ENCODE results near the gene NR3C2. TPM values are rescaled to one million over a fixed set of nuclear protein-coding genes. Genes with fewer than 3 reads are reported as not detected.

NR3C2 gene
- polyA plus RNA-seq, 1 donor from 2014 or later, result 0.06 TPM

DNA sequence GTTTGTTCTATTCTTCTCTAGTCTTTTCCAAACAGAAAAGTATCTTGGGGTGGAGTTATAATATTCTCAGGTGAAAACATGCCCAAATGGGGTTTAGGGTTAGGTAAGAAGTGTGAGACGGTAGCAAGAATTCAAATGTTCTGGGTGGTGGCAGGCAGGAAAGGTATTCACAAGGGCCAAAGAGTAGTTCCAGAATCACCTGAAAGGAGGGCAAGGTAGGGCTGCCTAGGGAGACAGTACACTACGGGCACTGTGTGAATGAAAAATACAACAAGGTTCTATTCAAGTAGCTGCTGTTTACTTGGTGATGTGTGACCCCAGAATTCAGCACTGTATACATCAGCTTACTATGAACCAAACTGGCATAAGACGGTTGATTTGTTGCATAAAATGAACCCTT, 51.9 kb downstream of the NR3C2 start:
- H2AFZ ChIP-seq (ENCODE audit: low read depth, low read length), result no peak overlapping the region
- no peak overlapping the region for H3K4me2 ChIP-seq (ENCODE audit: low read length)
- H3K4me3 ChIP-seq (ENCODE audit: low read length), result no peak overlapping the region
- no peaks in the 10 kb centered on the region for H3K36me3 ChIP-seq (ENCODE audit: insufficient read depth, low read length)
- H3K9me3 ChIP-seq (ENCODE audit: low read length), result no peaks in the 10 kb centered on the region
- H3K27ac ChIP-seq (ENCODE audit: low read length), result no peak overlapping the region
- H4K20me1 ChIP-seq (ENCODE audit: insufficient read depth), result no peaks in the 10 kb centered on the region
- H3K9me2 ChIP-seq (ENCODE audit: insufficient read depth, low read length), result no peaks in the 10 kb centered on the region
- H3K27me3 ChIP-seq (ENCODE audit: insufficient read depth, low read depth, low read length), result no peaks in the 10 kb centered on the region
- TF ChIP-seq POLR2AphosphoS5 (IDR thresholded peaks at IDR 0.05), result no peak
- no peak for TF ChIP-seq EZH2 (IDR thresholded peaks at IDR 0.05; ENCODE audit: borderline replicate concordance, insufficient read depth, low read length, poor library complexity, severe bottlenecking)
- no peak for TF ChIP-seq RAD21 (conservative IDR thresholded peaks at IDR 0.05)
- no peak for TF ChIP-seq MXI1 (conservative IDR thresholded peaks at IDR 0.05; ENCODE audit: poor library complexity, severe bottlenecking)
- TF ChIP-seq, protein P1, sequence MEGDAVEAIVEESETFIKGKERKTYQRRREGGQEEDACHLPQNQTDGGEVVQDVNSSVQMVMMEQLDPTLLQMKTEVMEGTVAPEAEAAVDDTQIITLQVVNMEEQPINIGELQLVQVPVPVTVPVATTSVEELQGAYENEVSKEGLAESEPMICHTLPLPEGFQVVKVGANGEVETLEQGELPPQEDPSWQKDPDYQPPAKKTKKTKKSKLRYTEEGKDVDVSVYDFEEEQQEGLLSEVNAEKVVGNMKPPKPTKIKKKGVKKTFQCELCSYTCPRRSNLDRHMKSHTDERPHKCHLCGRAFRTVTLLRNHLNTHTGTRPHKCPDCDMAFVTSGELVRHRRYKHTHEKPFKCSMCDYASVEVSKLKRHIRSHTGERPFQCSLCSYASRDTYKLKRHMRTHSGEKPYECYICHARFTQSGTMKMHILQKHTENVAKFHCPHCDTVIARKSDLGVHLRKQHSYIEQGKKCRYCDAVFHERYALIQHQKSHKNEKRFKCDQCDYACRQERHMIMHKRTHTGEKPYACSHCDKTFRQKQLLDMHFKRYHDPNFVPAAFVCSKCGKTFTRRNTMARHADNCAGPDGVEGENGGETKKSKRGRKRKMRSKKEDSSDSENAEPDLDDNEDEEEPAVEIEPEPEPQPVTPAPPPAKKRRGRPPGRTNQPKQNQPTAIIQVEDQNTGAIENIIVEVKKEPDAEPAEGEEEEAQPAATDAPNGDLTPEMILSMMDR (IDR thresholded peaks at IDR 0.05; ENCODE audit: poor library complexity, severe bottlenecking), result no peak
- no peak for TF ChIP-seq TAF1 (IDR thresholded peaks at IDR 0.05; ENCODE audit: low read depth)
- TF ChIP-seq SMC3 (conservative IDR thresholded peaks at IDR 0.05; ENCODE audit: poor library complexity), result no peak
- TF ChIP-seq EP300 (conservative IDR thresholded peaks at IDR 0.05; ENCODE audit: poor library complexity, severe bottlenecking), result no peak
- no peak for TF ChIP-seq REST (IDR thresholded peaks at IDR 0.05; ENCODE audit: borderline replicate concordance)
- H3K9ac ChIP-seq (ENCODE audit: low read length), result no peak overlapping the region
- no peaks in the 10 kb centered on the region for H3K79me2 ChIP-seq (replicated peaks; ENCODE audit: insufficient read depth, low read length)
- H3F3A ChIP-seq (ENCODE audit: insufficient read depth, low read length, poor library complexity, severe bottlenecking), result no peaks in the 10 kb centered on the region

GRCh38 chr4:148380291-148380690, 61.9 kb downstream of the NR3C2 start:
- H3K36me3 ChIP-seq (ENCODE audit: insufficient read depth, low read length), result no peaks in the 10 kb centered on the region

More at GRCh38 chr4:148380291-148380690, 61.9 kb downstream of the NR3C2 start:
- H2AFZ ChIP-seq (ENCODE audit: low read depth, low read length), result no peak overlapping the region
- H3F3A ChIP-seq (ENCODE audit: insufficient read depth, low read length, poor library complexity, severe bottlenecking), result no peaks in the 10 kb centered on the region
- H3K9ac ChIP-seq (ENCODE audit: low read length), result no peak overlapping the region
- H4K20me1 ChIP-seq (ENCODE audit: insufficient read depth), result no peaks in the 10 kb centered on the region
- H3K79me2 ChIP-seq (replicated peaks; ENCODE audit: insufficient read depth, low read length), result no peaks in the 10 kb centered on the region
- H3K27ac ChIP-seq (ENCODE audit: low read length), result no peak overlapping the region
- H3K9me2 ChIP-seq (ENCODE audit: insufficient read depth, low read length), result no peaks in the 10 kb centered on the region
- H3K4me2 ChIP-seq (ENCODE audit: low read length), result no peak overlapping the region
- no peaks in the 10 kb centered on the region for H3K27me3 ChIP-seq (ENCODE audit: insufficient read depth, low read depth, low read length)
- TF ChIP-seq SMC3 (conservative IDR thresholded peaks at IDR 0.05; ENCODE audit: poor library complexity) (no peak), EZH2 (IDR thresholded peaks at IDR 0.05; ENCODE audit: borderline replicate concordance, insufficient read depth, low read length, poor library complexity, severe bottlenecking) (no peak), MXI1 (conservative IDR thresholded peaks at IDR 0.05; ENCODE audit: poor library complexity, severe bottlenecking) (no peak), POLR2AphosphoS5 (IDR thresholded peaks at IDR 0.05) (no peak), EP300 (conservative IDR thresholded peaks at IDR 0.05; ENCODE audit: poor library complexity, severe bottlenecking) (no peak), TAF1 (IDR thresholded peaks at IDR 0.05; ENCODE audit: low read depth) (no peak), RAD21 (conservative IDR thresholded peaks at IDR 0.05) (no peak), REST (IDR thresholded peaks at IDR 0.05; ENCODE audit: borderline replicate concordance) (no peak)
- TF ChIP-seq, protein P1 (IDR thresholded peaks at IDR 0.05; ENCODE audit: poor library complexity, severe bottlenecking), result no peak
- no peaks in the 10 kb centered on the region for H3K9me3 ChIP-seq (ENCODE audit: low read length)
- H3K4me3 ChIP-seq (ENCODE audit: low read length), result no peak overlapping the region

All from neural cell (in vitro differentiated cells).